ENCODE results near the gene CHST13.
"Not testable (repeated sequence)": the region's sequence is repeated elsewhere in the genome, so short reads cannot be mapped to it uniquely, and the experiment has no call there.

Gene CHST13

GRCh38 chr3:126525091-126525852 is 1.3 kb downstream of the CHST13 start:
- no peak for DNase-seq (ENCODE audit: low read depth in 2 of 2)

- no peak for DNase-seq (ENCODE audit: low read depth in 2 of 2)
Measured at GRCh38 chr3:126525853-126526667, 2.1 kb downstream of the CHST13 start.

DNA sequence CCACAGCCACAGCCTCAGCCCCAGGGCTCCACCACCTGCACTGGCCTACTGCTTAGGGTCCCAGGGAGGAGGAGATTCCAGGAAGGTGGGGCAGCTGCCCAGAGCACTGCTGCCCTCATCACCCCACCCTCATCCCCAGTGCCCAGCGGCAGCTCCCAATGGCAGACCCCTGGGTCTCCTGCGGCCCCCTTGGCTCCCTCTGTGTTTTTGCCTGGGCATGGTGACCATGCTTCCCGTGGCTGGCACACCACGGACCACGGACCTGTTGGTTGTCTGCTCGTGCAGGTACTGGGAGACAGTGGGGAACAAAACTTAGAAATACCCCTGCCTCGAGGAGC is 2.7 kb downstream of the CHST13 start:
- no peak for DNase-seq (ENCODE audit: low read depth in 2 of 2)

GRCh38 chr3:126527006-126527405 is 3.1 kb downstream of the CHST13 start:
- no peak for DNase-seq (ENCODE audit: low read depth in 2 of 2)

DNA sequence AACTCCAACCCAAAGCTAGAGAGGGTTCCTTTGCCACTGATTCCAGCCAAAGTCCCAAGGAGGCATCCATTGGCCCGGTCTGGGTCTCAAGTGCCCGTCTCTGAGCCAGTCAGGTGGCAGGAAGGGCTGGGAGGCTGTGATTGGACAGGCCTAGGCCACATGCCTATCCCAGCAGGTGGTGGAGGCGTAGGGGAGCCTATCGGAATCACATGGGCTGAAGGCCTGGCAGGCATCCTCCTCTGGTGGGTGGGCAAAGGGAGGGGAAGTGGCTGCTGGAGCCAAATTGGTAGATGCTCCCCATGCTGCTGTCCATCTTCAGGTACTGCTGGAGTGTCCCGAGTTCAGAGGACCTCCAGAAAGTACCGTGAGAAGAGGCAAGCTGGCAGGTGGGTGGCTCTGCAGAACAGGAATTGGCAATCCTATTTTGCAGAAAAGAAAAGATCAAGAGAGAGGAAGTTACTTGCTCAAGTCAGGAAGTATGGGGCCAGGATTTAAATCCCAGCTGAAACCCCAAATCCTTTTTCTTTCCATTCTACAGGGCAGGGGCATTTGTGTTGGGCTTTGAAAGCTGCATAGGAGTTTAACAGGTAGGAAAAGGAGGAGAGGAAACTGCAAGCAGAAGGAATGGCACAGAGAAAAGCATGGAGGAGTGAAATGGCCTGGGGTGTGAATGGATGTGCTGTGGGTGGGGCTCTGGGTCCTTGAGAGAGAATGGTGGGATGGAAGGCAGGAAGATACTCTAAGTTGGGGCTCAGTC is 3.7 kb downstream of the CHST13 start:
- DNase-seq (ENCODE audit: low read depth in 2 of 2), result no peak

GRCh38 chr3:126528419-126528799 is 4.5 kb downstream of the CHST13 start:
- no peak for DNase-seq (ENCODE audit: low read depth in 2 of 2)

DNA sequence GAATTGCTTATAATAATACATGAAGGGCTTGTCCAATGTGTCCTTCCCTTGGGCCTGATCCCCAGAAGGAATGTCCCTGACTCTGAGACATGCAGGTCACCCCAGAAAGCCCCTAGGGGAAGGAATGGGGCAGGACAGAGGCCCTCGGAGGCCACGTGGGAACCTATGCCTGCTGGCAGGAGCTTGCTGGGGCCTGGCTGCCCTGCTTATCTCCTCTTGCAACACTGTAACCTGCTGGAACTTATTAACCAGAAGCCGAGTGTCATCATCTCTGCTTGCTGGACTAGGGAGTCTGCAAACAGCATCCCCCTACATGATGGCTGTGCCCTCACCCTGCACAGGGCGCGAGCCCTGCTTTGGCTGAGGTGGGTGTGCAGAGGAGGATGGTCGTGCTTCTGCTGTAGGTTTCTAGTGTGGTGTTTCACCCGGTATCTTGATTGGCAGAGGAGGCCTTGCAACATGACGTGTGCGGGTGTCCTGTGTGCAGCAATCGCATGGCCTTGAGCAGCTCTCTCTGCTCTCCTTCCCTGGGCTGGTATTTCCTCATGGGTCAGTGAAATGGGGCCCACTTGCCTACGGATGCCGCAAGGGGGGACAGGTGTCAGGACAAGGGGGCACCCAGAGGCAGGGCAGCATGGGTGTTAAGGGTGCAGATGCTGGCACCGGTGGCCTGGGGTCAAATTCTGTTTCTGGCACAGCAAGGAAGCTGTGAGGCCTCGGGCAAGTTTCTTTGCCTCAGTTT is 5.0 kb downstream of the CHST13 start:
- no peak for DNase-seq (ENCODE audit: low read depth in 2 of 2)

DNA sequence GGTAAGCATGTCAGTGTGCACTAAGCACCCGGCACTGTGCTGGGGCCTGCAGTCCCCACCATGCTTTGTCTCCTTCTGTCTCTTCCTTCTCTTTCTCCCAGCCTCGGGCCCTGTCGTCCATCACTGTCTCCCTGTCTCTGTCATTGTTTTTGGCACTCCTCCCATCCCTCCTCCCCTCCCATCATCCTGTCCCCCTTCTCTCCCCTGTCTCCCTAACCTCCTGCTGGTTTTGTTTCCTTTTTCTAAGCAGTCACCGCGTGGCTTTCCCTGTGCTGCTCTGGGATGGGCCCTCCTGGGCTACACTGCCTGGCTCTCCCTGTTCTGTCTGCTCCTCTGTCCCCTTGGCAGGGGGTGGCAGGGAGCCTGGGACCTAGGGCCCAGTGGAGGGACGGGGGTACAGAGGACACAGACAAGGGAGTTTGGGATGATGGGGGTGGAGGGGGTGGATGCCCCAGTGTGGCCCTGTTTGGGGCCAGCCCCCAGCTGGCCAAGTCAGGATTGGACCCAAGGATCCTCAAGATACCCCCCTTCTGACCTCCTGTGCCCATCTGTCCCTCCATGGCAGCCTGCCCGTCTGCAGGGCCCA is 5.7 kb downstream of the CHST13 start:
- DNase-seq (ENCODE audit: low read depth in 2 of 2), result no peak

DNA sequence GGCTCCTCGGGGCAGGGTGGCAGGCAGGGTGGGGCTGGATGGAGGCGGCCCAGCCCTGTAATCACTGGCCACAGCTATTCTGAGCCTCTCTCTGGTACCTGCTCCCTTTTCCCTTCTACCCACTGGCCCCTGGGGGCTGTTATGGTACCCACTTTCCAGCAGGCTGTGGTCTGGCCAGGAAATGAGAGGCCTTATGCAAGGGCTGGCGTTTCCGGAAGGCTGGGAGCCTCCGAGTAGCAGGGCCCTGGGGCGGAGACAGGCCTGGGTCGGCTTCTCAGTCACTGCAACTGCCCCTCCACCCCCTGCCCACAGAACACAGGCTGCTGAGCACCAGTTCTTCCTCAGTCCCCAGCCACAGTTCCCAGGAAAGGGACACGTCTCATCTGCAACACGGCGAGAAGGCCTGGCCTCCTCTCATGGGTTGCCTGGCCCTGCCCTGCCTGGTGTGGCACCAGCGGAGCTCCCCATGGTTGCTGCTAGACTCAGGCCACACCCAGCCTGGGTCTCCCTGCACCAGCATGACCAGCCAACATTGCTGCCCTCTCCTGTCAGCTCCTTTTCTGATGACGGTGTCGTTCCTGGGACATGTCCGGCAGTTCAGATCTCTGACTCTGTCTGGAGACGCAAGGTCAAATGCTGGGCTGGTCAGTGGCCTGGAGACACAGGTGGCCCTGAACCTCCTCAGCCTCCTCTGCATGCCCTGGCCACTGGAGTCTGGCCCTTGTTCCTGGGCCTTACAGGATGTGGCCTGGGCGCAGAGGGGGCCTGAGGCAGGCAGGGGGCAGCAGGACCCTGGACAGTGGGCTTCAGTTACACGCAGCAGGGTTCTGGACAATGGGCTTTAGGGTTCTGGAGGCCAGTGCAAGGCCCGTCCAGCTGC is 6.5 kb downstream of the CHST13 start:
- DNase-seq (ENCODE audit: low read depth in 2 of 2), result no peak

DNA sequence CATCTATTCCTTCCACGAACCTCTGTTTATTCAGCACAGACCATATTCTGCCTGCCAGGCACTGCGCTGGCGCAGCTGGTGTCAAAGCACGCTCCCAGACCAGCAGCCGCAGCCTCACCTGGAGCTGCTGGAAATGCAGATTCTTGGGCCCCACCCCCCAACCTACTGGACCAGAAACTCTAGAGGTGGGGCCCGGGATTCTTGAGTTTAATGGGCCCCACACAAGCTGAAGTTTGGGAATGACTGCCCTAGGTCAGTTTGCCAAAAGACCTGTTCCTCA is 7.0 kb downstream of the CHST13 start:
- DNase-seq (ENCODE audit: low read depth in 2 of 2), result no peak

GRCh38 chr3:126533506-126533905 is 9.6 kb downstream of the CHST13 start:
- no peak for DNase-seq (ENCODE audit: low read depth in 2 of 2)

DNA sequence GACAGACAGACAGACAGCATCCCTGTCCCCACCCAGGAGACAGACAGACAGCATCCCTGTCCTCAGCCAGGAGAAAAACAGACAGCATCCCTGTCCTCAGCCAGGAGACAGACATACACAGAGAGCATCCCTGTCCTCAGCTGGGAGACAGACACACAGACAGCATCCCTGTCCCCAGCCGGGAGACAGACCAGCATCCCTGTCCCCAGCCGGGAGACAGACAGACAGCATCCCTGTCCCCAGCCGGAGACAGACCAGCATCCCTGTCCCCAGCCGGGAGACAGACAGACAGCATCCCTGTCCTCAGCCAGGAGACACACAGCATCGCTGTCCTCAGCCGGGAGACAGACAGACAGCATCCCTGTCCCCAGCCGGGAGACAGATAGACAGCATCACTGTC is 10.8 kb downstream of the CHST13 start:
- not testable (repeated sequence) for DNase-seq (ENCODE audit: low read depth in 2 of 2)

GRCh38 chr3:126535636-126536035 is 11.7 kb downstream of the CHST13 start:
- no peak for DNase-seq (ENCODE audit: low read depth in 2 of 2)

- DNase-seq (ENCODE audit: low read depth in 2 of 2), result no peak
Measured at GRCh38 chr3:126536126-126536525, 12.2 kb downstream of the CHST13 start.

GRCh38 chr3:126537116-126537729 is 13.3 kb downstream of the CHST13 start:
- no peak for DNase-seq (ENCODE audit: low read depth in 2 of 2)

- DNase-seq (ENCODE audit: low read depth in 2 of 2), result no peak
Measured at GRCh38 chr3:126537730-126538281, 13.9 kb downstream of the CHST13 start.

GRCh38 chr3:126538316-126538715 is 14.4 kb downstream of the CHST13 start:
- no peak for DNase-seq (ENCODE audit: low read depth in 2 of 2)

- DNase-seq (ENCODE audit: low read depth in 2 of 2), result no peak
Measured at GRCh38 chr3:126538966-126539365, 15.0 kb downstream of the CHST13 start.

- DNase-seq (ENCODE audit: low read depth in 2 of 2), result no peak
Measured at GRCh38 chr3:126539558-126540250, 15.7 kb downstream of the CHST13 start.
